PFSK-1 (cell line): Measurements from ENCODE around the gene TIAM2.

Experiments
- FOXP2 ChIP-seq: optimal IDR thresholded peaks from 2 replicates; pipeline ENCODE3; 2011; ENCODE audit warnings: borderline replicate concordance, control low read depth, inconsistent platforms; ENCODE audit not compliant: insufficient read depth; ENCODE audit errors: extremely low read length, extremely low read depth
- POLR2AphosphoS5 ChIP-seq: IDR thresholded peaks from 2 replicates; pipeline ENCODE4 v1.6.1; 2012; ENCODE audit warnings: low read depth, mild to moderate bottlenecking, control low read depth, low read length, moderate library complexity
- REST ChIP-seq, 2 experiments: IDR thresholded peaks; 2 replicates each; pipeline versions ENCODE4 v1.6.1 to v1.8.0; 2011 to 2012; ENCODE audit warnings: low read depth in 2 of 2, low read length in 2 of 2, control low read depth in 1 of 2, inconsistent platforms in 1 of 2, mild to moderate bottlenecking in 1 of 2, moderate library complexity in 1 of 2; ENCODE audit not compliant: insufficient read depth in 1 of 2
- SIN3A ChIP-seq: IDR thresholded peaks from 2 replicates; pipeline ENCODE4 v1.6.1; 2012; ENCODE audit warnings: mild to moderate bottlenecking, low read length, moderate library complexity, borderline replicate concordance; ENCODE audit not compliant: insufficient read depth
- TAF1 ChIP-seq: IDR thresholded peaks from 2 replicates; pipeline ENCODE4 v1.6.1; 2012; ENCODE audit warnings: low read length, control low read depth, borderline replicate concordance; ENCODE audit not compliant: insufficient read depth

The TIAM2 gene

DNA sequence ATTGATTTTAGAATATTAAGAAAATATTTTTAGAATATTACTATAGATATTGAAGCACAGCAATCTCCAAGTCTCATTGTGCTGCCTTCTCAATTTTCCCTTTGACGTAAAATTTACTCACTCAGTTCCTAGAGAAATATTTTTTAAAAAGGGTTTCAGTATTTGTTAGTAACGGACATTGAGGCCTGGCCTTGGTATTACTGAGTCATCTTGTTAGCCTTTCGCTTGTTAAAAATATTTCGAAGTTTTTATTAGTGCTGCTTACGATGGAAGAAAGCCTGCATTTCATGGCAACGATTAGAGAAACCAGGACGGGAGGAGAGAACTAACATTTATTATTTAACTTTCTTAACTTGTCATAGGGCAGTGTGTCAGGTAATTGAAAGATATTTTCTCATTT, 82.2 kb downstream of the TIAM2 start:
- TF ChIP-seq FOXP2 (no peak), SIN3A (no peak), TAF1 (no peak), POLR2AphosphoS5 (no peak), REST (IDR thresholded peaks at IDR 0.05; ENCODE audit: insufficient read depth in 1 of 2, low read depth in 2 of 2, low read length in 2 of 2) (no peak)

- no peak for TF ChIP-seq POLR2AphosphoS5
- no peak for TF ChIP-seq TAF1
- TF ChIP-seq SIN3A: no peak
- TF ChIP-seq FOXP2: no peak
Observed at GRCh38 chr6:155077784-155078183, 82.7 kb downstream of the TIAM2 start.

GRCh38 chr6:155078331-155078745, 83.2 kb downstream of the TIAM2 start:
- TF ChIP-seq SIN3A (no peak), REST (IDR thresholded peaks at IDR 0.05; ENCODE audit: insufficient read depth in 1 of 2, low read depth in 2 of 2, low read length in 2 of 2) (no peak), POLR2AphosphoS5 (no peak), TAF1 (no peak), FOXP2 (no peak)

- no peak for TF ChIP-seq POLR2AphosphoS5
- TF ChIP-seq REST (IDR thresholded peaks at IDR 0.05; ENCODE audit: insufficient read depth in 1 of 2, low read depth in 2 of 2, low read length in 2 of 2): no peak
- no peak for TF ChIP-seq FOXP2
- TF ChIP-seq SIN3A: no peak
- TF ChIP-seq TAF1: no peak
Observed at GRCh38 chr6:155079985-155080452, 84.9 kb downstream of the TIAM2 start.

DNA sequence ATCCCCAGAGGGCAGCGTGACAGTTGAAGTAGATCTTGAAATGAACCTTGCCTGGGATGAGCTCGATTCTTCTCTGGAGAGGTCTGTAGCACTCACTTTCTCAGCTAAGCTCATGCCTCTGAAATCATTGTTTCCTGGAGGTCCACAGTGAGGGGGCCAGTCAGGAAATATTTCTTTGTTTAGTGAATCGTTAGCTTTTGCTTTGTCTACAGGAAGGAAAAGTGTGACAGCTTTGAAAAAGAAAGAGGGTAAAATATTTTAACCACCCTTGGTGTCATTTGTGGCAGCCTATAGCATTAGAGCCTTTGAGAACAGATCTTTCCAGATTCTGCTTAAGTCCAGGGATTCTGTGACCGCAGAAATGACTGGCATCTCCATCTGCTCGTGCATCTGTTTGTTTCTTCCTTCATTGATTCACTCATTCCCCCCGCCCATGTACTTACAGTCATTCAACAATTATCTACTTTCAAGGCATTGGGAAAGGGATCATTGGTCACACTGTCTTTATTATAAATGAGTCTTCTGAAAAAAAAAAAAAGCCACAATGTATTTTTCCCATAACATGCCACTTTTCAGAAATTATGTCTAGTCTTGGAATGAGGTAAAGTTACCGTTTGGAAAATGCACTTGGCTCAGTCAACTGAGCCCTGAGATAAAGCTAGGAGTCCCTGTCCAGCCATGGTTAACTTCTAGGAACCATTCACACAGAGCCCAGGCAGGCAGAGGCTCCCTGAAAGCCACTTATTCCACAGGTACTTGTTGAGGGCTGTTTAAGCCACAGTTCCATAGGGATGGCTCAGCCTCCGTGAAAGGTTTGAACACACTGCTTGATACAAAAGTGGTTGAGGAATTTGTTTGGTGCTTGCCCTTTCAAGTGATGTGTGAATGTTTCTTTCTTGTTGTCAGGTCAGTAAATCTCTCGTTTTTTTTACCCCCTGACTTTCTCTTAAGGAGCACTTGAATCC, 86.0 kb downstream of the TIAM2 start:
- TF ChIP-seq POLR2AphosphoS5 (no peak), TAF1 (no peak), REST (IDR thresholded peaks at IDR 0.05; ENCODE audit: insufficient read depth in 1 of 2, low read depth in 2 of 2, low read length in 2 of 2) (no peak), FOXP2 (no peak), SIN3A (no peak)
